Naive thymus-derived CD4-positive, alpha-beta T cell (primary cell): Measurements from ENCODE around the gene GPR153. TPM values are rescaled to one million over a fixed set of nuclear protein-coding genes. Genes with fewer than 3 reads are reported as not detected.

Experiments
- ATAC-seq: fragments of 150-1000 bp; cut with Tn5 transposase; 2 replicates; pipeline ENCODE4 v1.10.0; 2021; ENCODE audit warnings: mild to moderate bottlenecking, moderate library complexity
- CTCF ChIA-PET: fragments of 350-600 bp; sonication (Branson Sonifier 250); formaldehyde crosslinking; loops from one replicate; lab custom pipeline; 2021; ENCODE audit warnings: antibody characterized with exemption; lab: Charles Lee
- POLR2A ChIA-PET: fragments of 350-600 bp; sonication (Branson Sonifier 250); formaldehyde crosslinking; loops from one replicate; lab custom pipeline; 2021; ENCODE audit warnings: antibody characterized with exemption, inconsistent platforms; lab: Charles Lee
- DNase-seq, 9 donors: peaks; one replicate each; pipeline versions ENCODE4 v3.0.0 to v3.0.0-alpha.2; 2020 to 2022; ENCODE audit warnings: mixed read lengths in 1 of 9
- H3K27ac ChIP-seq: one replicate; pipeline ENCODE4 v1.7.0; 2013; ENCODE audit warnings: mild to moderate bottlenecking, low read depth, low read length, moderate library complexity
- H3K27me3 ChIP-seq, 2 donors: one replicate each; pipeline ENCODE4 v1.7.0; 2013; ENCODE audit warnings: low read length in 2 of 2, mild to moderate bottlenecking in 2 of 2, moderate library complexity in 2 of 2; ENCODE audit not compliant: control insufficient read depth in 2 of 2, insufficient read depth in 2 of 2
- H3K36me3 ChIP-seq, 3 experiments: 1 replicate in 2 of 3; 2 replicates in 1 of 3; pipeline ENCODE4 v1.7.0; 2013; ENCODE audit warnings: low read length in 3 of 3, mild to moderate bottlenecking in 3 of 3, moderate library complexity in 1 of 3; ENCODE audit not compliant: insufficient read depth in 3 of 3, control insufficient read depth in 2 of 3
- H3K4me1 ChIP-seq, 2 donors: one replicate each; pipeline ENCODE4 v1.7.0; 2013; ENCODE audit warnings: low read length in 2 of 2, mild to moderate bottlenecking in 2 of 2, moderate library complexity in 1 of 2; ENCODE audit not compliant: control insufficient read depth in 2 of 2, insufficient read depth in 2 of 2
- H3K4me3 ChIP-seq: 2 replicates; pipeline ENCODE4 v1.7.0; 2013; ENCODE audit warnings: mild to moderate bottlenecking, low read length
- H3K9me3 ChIP-seq, 3 experiments: 1 replicate in 2 of 3; 2 replicates in 1 of 3; pipeline ENCODE4 v1.7.0; 2013; ENCODE audit warnings: low read length in 3 of 3; ENCODE audit not compliant: control insufficient read depth in 2 of 3
- H3K27ac Mint-ChIP-seq, 9 donors: one replicate each; pipeline ENCODE4 v1.8.0; 2020 to 2022; ENCODE audit warnings: mixed read lengths in 9 of 9, mild to moderate bottlenecking in 8 of 9, moderate library complexity in 5 of 9, inconsistent platforms in 2 of 9
- H3K27me3 Mint-ChIP-seq, 5 donors: one replicate each; pipeline ENCODE4 v1.8.0; 2021 to 2022; ENCODE audit warnings: mixed read lengths in 5 of 5, mild to moderate bottlenecking in 1 of 5
- H3K36me3 Mint-ChIP-seq, 5 donors: one replicate each; pipeline ENCODE4 v1.8.0; 2020 to 2022; ENCODE audit warnings: mixed read lengths in 5 of 5, mild to moderate bottlenecking in 3 of 5, inconsistent platforms in 1 of 5
- H3K4me1 Mint-ChIP-seq, 7 donors: one replicate each; pipeline ENCODE4 v1.8.0; 2020 to 2022; ENCODE audit warnings: mixed read lengths in 7 of 7, mild to moderate bottlenecking in 3 of 7, inconsistent platforms in 1 of 7
- H3K4me3 Mint-ChIP-seq, 10 donors: one replicate each; pipeline ENCODE4 v1.8.0; 2020 to 2022; ENCODE audit warnings: mild to moderate bottlenecking in 10 of 10, mixed read lengths in 10 of 10, moderate library complexity in 6 of 10, inconsistent platforms in 2 of 10
- H3K9me3 Mint-ChIP-seq, 11 donors: one replicate each; pipeline ENCODE4 v1.8.0; 2020 to 2022; ENCODE audit warnings: mixed read lengths in 11 of 11, mild to moderate bottlenecking in 4 of 11, inconsistent platforms in 1 of 11, moderate library complexity in 1 of 11
- intact Hi-C, 2 donors: fragments of 100-400 bp; cut with micrococcal nuclease; formaldehyde crosslinking; loops; one replicate each; pipeline ENCODE4 v1.15.1; 2023
- polyA plus RNA-seq, 2 donors: library from polyadenylated mRNA; unstranded; fragments of 300-500 nt; fragmentation: Illumina TruSeq; gene quantifications; one replicate each; pipeline ENCODE4 v1.2.3, GENCODE V29; 2021
- total RNA-seq, 6 experiments: library from RNA in 5 of 6; stranded (reverse) in 5 of 6; gene quantifications; 1 replicate in 5 of 6; 2 replicates in 1 of 6; pipeline ENCODE4 v1.2.3 and lab custom pipeline; 2021 to 2026

GPR153 gene
- total and polyA plus RNA-seq, 7 experiments from 2014 or later, result 0.27 to 2.9 (median 0.59) TPM; not detected in 2

- Histone ChIP-seq H3K27ac (no peak overlapping the region), H3K4me3 (no peak overlapping the region), H3K36me3 (peaks cover 3 to 46% (median 9%) of the 10 kb centered on the region in 3 experiments), H3K27me3 (no peaks in the 10 kb centered on the region), H3K4me1 (peaks cover 0 to 12% of the 10 kb centered on the region in 2 donors), H3K9me3 (no peaks in the 10 kb centered on the region)
- peaks cover 0 to 24% (median 18%) of the 10 kb centered on the region in 7 donors for H3K4me1 Mint-ChIP-seq
- intact Hi-C loops, result loop anchor here in 1 of 2 donors (10.0 kb wide), 1 partner anchor 109 kb away; no protein-coding TSS in a partner anchor
- peak overlapping the region in 1 of 9 donors; percentile 35 for H3K27ac Mint-ChIP-seq
- H3K36me3 Mint-ChIP-seq, result peaks cover 0 to 20% (median 0%) of the 10 kb centered on the region in 5 donors
- ATAC-seq (no peak), DNase-seq (no peak)
- peak overlapping the region in 5 of 10 donors; percentile 23 to 88 (median 25) for H3K4me3 Mint-ChIP-seq
- peaks cover 0 to 1% (median 0%) of the 10 kb centered on the region in 11 donors for H3K9me3 Mint-ChIP-seq
- ChIA-PET CTCF (no interaction called here), POLR2A (interaction anchor here (0.6 kb wide), 1 partner anchor 229 kb away, joined by 3 read pairs; no protein-coding TSS in a partner anchor)
- no peaks in the 10 kb centered on the region for H3K27me3 Mint-ChIP-seq
These were observed 27.5 kb downstream of the GPR153 start for GRCh38 chr1:6233376-6233775.

- ChIA-PET POLR2A (interaction anchor here (1.0 kb wide), 1 partner anchor 25 kb away, joined by 3 read pairs; no protein-coding TSS in a partner anchor), CTCF (no interaction called here)
- no peaks in the 10 kb centered on the region for H3K9me3 ChIP-seq
- H3K36me3 Mint-ChIP-seq, result peaks cover 11 to 43% (median 19%) of the 10 kb centered on the region in 5 donors
- peak overlapping the region in 1 of 9 donors; percentile 22 for H3K27ac Mint-ChIP-seq
- DNase-seq, result no peak
- no peaks in the 10 kb centered on the region for H3K27me3 Mint-ChIP-seq
- H3K27me3 ChIP-seq, result no peaks in the 10 kb centered on the region
- no peak overlapping the region for H3K4me3 Mint-ChIP-seq
- H3K9me3 Mint-ChIP-seq, result no peaks in the 10 kb centered on the region
- H3K4me1 Mint-ChIP-seq, result peaks cover 0 to 4% (median 0%) of the 10 kb centered on the region in 7 donors
- ATAC-seq, result no peak
- no peak overlapping the region for H3K27ac ChIP-seq
- H3K4me3 ChIP-seq, result no peak overlapping the region
- intact Hi-C loops, result no loop called here
- peaks cover 0 to 77% (median 0%) of the 10 kb centered on the region in 3 experiments for H3K36me3 ChIP-seq
- no peaks in the 10 kb centered on the region for H3K4me1 ChIP-seq
These were observed 35.2 kb downstream of the GPR153 start for GRCh38 chr1:6225651-6226050.

GRCh38 chr1:6224718-6225117 lies 36.2 kb downstream of the GPR153 start:
- Mint-ChIP-seq H3K4me1 (peaks cover 0 to 4% (median 0%) of the 10 kb centered on the region in 7 donors), H3K27me3 (no peaks in the 10 kb centered on the region), H3K4me3 (no peak overlapping the region), H3K9me3 (no peaks in the 10 kb centered on the region), H3K36me3 (peaks cover 11 to 45% (median 19%) of the 10 kb centered on the region in 5 donors), H3K27ac (peak overlapping the region in 1 of 9 donors; percentile 20)
- CTCF ChIA-PET, result no interaction called here
- ATAC-seq (no peak), DNase-seq (no peak)
- intact Hi-C loops, result no loop called here
- Histone ChIP-seq H3K27me3 (no peaks in the 10 kb centered on the region), H3K4me3 (no peak overlapping the region), H3K4me1 (no peaks in the 10 kb centered on the region), H3K9me3 (no peaks in the 10 kb centered on the region), H3K36me3 (peaks cover 0 to 69% (median 0%) of the 10 kb centered on the region in 3 experiments), H3K27ac (no peak overlapping the region)
- POLR2A ChIA-PET, result no interaction called here

GRCh38 chr1:6223617-6224016 lies 37.3 kb downstream of the GPR153 start:
- POLR2A ChIA-PET, result interaction anchor here (0.8 kb wide), 1 partner anchor 107 kb away, joined by 3 read pairs; no protein-coding TSS in a partner anchor
- H3K9me3 Mint-ChIP-seq, result no peaks in the 10 kb centered on the region
- H3K27ac ChIP-seq, result no peak overlapping the region
- ATAC-seq (no peak), DNase-seq (no peak)
- no peak overlapping the region for H3K4me3 ChIP-seq
- no peak overlapping the region for H3K4me3 Mint-ChIP-seq
- peaks cover 0 to 4% (median 0%) of the 10 kb centered on the region in 7 donors for H3K4me1 Mint-ChIP-seq
- H3K4me1 ChIP-seq, result no peaks in the 10 kb centered on the region
- intact Hi-C loops, result no loop called here
- H3K9me3 ChIP-seq, result no peaks in the 10 kb centered on the region
- no peaks in the 10 kb centered on the region for H3K27me3 ChIP-seq
- peaks cover 11 to 45% (median 19%) of the 10 kb centered on the region in 5 donors for H3K36me3 Mint-ChIP-seq
- H3K27me3 Mint-ChIP-seq, result no peaks in the 10 kb centered on the region
- peaks cover 0 to 60% (median 0%) of the 10 kb centered on the region in 3 experiments for H3K36me3 ChIP-seq
- H3K27ac Mint-ChIP-seq, result no peak overlapping the region
- CTCF ChIA-PET, result no interaction called here

GRCh38 chr1:6222636-6223035 lies 38.3 kb downstream of the GPR153 start:
- DNase-seq, result no peak
- no peak overlapping the region for H3K27ac Mint-ChIP-seq
- intact Hi-C loops, result no loop called here
- peaks cover 11 to 45% (median 19%) of the 10 kb centered on the region in 5 donors for H3K36me3 Mint-ChIP-seq
- no peaks in the 10 kb centered on the region for H3K9me3 Mint-ChIP-seq
- H3K4me3 Mint-ChIP-seq, result no peak overlapping the region
- H3K27ac ChIP-seq, result no peak overlapping the region
- H3K4me3 ChIP-seq, result no peak overlapping the region
- no peaks in the 10 kb centered on the region for H3K9me3 ChIP-seq
- no peak for ATAC-seq
- ChIA-PET POLR2A (no interaction called here), CTCF (no interaction called here)
- peaks cover 0 to under 1% (median 0%) of the 10 kb centered on the region in 5 donors for H3K27me3 Mint-ChIP-seq
- H3K27me3 ChIP-seq, result no peaks in the 10 kb centered on the region
- peaks cover 0 to 54% (median 0%) of the 10 kb centered on the region in 3 experiments for H3K36me3 ChIP-seq
- peaks cover 0 to 4% (median 0%) of the 10 kb centered on the region in 7 donors for H3K4me1 Mint-ChIP-seq
- no peaks in the 10 kb centered on the region for H3K4me1 ChIP-seq

- no peak overlapping the region for H3K27ac ChIP-seq
- ATAC-seq, result no peak
- no peak overlapping the region for H3K4me3 ChIP-seq
- no peaks in the 10 kb centered on the region for H3K27me3 ChIP-seq
- H3K9me3 Mint-ChIP-seq, result no peaks in the 10 kb centered on the region
- peaks cover 0 to 41% (median 0%) of the 10 kb centered on the region in 3 experiments for H3K36me3 ChIP-seq
- intact Hi-C loops, result no loop called here
- peaks cover 9 to 37% (median 13%) of the 10 kb centered on the region in 5 donors for H3K36me3 Mint-ChIP-seq
- POLR2A ChIA-PET, result no interaction called here
- no peaks in the 10 kb centered on the region for H3K4me1 ChIP-seq
- no peaks in the 10 kb centered on the region for H3K9me3 ChIP-seq
- H3K4me3 Mint-ChIP-seq, result no peak overlapping the region
- H3K4me1 Mint-ChIP-seq, result peaks cover 0 to 3% (median 0%) of the 10 kb centered on the region in 7 donors
- peaks cover 0 to 6% (median 0%) of the 10 kb centered on the region in 5 donors for H3K27me3 Mint-ChIP-seq
- CTCF ChIA-PET, result no interaction called here
- H3K27ac Mint-ChIP-seq, result no peak overlapping the region
- DNase-seq, result no peak
These were observed 39.6 kb downstream of the GPR153 start for GRCh38 chr1:6221210-6221784.
